HG02759 (cell line): ENCODE data around the gene FLOT1.
A peak's percentile ranks its signal among the peaks of the same experiment; 100 is the strongest.

ENCODE experiments used
- ATAC-seq: cut with Tn5 transposase; IDR thresholded peaks from one replicate; pipeline ENCODE4 v1.9.1; 2021; ENCODE audit warnings: mild to moderate bottlenecking, moderate library complexity; ENCODE audit not compliant: unreplicated experiment

Gene FLOT1, protein sequence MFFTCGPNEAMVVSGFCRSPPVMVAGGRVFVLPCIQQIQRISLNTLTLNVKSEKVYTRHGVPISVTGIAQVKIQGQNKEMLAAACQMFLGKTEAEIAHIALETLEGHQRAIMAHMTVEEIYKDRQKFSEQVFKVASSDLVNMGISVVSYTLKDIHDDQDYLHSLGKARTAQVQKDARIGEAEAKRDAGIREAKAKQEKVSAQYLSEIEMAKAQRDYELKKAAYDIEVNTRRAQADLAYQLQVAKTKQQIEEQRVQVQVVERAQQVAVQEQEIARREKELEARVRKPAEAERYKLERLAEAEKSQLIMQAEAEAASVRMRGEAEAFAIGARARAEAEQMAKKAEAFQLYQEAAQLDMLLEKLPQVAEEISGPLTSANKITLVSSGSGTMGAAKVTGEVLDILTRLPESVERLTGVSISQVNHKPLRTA

DNA sequence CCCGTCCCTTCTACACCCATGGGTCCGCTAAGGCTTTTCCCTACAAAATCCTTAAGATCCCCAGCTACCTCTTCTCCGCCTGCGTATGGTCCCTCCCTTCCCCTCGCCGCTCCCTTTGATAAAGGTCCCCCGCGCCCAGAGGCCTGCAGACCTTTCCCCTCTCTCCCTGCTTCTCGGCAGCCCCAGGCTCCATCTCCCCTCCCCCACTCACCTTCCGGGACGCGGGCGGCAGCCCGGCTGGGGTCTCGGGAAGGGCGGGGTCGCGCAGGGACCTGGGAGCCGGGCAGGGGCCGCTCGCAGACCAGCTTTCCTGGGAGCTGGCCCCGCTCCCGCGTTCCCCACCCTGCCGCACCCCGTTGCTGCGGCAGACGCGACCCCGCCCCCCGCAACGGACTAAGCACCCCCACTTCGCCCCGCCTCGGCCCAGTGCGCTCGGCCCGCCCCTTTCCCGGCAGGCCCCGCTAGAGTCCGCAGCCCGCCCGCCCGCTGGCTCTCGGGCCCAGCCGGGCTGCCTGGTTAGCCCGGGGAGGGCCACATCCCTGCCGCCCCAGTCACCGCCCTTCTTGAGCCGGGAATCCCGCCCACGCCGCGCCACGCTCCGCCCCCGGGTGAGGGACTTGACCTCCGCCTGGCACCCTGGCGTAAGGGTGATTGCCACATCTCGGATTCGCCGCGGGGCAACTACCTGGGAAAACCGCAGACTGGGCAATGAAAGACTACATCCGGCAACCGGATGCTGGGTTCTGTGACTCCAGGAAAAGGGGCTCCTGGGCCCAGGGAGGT is at the start of gene FLOT1:
TSS of gene FLOT1 (minus strand) at position 372 of the 783 bp plus-strand sequence. CDS start 498 bp downstream, outside the sequence.
- ATAC-seq = peak; percentile 84

DNA sequence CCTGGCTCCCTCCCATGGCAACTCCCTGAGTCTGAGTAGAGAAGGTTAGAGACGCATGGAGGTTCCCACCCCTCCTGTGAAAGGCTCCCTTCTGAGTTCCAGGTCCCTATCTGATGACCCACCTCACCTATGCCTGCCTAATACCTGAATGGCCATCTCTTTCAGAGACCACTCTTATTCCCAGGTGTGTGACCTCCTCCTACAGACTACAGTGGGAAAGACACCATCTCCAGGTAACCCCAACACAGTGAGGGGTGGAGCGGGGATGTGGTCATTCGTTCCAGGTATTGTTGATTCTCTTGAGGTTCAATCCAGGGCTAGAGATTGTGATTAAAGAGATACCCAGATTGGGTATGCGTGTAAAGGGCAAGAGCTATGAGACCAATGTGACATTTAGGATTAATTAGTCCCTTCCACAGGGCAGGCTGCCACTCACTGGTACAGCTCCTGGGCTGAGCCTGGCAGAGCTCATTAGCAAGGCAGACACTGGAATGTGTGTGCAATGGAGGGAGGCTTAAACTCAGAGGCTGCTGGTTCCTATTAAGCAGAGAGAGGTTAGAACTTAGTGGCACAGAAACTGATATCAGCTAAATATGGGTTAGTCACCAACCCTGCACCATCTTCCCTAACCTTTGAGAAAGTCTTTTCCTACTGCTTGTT is 48.4 kb upstream of the FLOT1 start:
- ATAC-seq = no peak

DNA sequence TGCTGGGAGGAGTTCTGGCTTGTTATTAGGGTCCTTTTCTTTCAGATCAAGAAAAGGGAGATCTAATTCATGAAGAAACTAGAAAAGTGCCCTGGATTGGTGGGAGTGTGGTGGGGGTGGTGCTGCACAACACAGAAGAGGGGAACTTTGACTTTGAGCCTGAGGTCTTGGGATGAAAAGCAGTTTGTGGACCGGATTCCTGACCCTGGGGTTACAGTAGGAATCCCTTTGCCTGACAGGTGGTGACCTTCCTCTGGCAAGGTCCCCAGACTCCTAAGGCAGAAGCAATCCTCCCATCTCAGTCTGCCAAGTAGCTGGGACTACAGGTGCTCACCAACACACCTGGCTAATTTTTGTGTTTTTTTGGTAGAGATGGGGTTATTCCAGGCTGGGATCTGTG is 47.1 kb upstream of the FLOT1 start:
- no peak for ATAC-seq

DNA sequence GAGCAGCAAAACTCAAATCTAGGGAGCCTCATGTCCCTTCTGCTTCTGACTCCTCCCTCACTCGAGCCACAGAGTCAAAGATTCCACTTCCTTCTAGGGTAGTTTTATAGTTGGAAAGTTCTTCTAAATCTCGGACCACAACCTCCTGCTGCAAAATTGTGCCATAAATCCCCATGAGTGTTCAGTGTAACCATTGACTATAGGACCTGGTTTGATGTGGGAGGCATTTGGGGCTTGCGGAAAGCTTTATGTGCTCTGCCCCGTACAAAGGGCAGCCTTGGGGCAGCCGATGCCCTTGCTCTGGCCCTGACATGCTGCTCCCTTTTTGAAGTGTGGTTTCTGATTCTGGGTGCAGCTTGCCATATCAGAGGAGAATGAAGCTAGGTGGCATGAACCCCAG is 45.5 kb upstream of the FLOT1 start:
- ATAC-seq = no peak

DNA sequence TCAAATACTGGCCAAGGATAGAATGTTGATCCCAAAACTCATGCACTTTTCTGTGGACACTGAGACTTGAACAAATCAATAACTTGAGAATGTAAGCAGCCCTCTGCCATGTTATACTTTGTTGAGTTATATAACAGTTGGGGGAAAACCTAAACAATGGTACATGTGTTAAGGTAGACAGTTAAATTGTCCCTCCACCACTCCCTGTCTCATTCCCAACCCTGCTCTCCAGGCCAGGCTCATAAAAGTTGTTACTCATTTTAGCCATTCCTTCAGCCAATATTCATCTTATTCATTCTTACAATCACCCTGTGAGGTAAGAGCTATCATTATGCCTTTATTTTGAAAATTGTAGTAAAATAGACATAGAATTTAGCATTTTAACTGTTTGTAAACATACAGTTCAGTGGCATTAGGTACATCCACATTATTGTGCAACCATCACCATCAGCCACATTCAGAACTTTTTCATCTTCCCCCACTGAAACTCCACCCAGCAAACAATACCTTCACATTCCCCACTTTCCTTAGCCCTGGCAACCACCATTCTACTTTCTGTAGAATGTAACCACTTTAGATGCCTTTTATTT is 40.0 kb upstream of the FLOT1 start:
- ATAC-seq = no peak

DNA sequence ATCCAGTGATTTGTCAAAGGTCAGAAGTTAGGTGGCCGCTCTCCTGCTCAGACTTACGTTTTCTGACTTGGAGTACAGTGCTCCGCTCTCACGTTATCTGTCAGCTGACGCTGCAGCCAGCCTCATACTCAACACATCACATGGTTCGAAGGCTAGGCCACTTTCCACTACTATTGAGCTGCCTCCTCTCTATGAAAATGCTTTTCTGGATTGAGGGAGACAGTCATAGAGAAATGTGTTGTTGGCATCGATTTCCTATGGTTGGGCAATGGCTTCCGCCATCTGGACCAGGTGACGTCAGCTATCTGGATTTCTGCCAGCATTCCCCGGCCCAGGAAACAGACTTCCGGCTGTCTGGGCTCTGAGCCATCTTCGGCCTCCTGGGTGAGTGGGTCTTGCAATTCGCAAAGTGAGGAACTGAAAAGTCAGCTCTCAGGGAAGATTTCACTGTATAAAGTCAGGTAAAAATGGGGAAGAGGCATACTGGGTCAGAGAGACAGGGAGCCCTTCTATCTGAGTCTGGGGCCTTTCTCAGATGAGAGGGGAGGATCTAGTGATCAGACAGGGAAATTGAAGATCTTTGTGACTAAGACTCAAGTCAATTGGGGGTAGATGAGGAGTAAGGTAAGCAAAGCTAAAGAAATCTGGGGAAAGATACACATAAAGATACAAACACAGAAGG is 39.4 kb upstream of the FLOT1 start:
- ATAC-seq = no peak

DNA sequence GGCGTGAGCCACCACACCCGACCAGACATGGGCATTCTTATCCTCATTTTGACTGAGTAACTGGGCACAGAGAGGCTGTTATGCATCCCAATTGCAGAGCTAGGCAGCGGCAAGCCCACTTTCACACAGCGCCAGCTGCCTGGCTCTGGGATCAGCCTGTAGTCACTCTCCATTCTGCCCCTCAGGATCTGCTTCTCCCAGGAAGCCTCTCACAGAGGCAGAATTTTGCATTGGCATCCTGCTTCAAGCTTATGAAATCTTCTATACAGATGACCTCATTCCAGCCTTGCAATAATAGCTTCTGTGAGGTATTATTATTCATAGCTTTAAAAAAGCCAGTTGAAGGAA is 38.9 kb upstream of the FLOT1 start:
- ATAC-seq = no peak

DNA sequence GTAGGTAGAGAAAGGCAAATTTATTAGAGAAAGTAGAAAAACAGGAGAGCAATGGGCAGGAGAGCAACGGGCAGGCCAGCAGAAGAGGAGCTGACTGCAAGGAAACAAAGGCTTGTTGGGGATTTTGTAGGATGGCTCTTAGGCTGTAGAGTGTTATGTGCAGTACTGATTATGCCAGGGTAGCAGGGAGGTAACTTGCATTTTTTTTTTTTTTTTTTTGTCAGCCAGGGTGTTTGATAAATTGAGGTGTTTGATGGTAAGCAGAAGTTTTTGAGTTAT is 38.1 kb upstream of the FLOT1 start:
- ATAC-seq = no peak

DNA sequence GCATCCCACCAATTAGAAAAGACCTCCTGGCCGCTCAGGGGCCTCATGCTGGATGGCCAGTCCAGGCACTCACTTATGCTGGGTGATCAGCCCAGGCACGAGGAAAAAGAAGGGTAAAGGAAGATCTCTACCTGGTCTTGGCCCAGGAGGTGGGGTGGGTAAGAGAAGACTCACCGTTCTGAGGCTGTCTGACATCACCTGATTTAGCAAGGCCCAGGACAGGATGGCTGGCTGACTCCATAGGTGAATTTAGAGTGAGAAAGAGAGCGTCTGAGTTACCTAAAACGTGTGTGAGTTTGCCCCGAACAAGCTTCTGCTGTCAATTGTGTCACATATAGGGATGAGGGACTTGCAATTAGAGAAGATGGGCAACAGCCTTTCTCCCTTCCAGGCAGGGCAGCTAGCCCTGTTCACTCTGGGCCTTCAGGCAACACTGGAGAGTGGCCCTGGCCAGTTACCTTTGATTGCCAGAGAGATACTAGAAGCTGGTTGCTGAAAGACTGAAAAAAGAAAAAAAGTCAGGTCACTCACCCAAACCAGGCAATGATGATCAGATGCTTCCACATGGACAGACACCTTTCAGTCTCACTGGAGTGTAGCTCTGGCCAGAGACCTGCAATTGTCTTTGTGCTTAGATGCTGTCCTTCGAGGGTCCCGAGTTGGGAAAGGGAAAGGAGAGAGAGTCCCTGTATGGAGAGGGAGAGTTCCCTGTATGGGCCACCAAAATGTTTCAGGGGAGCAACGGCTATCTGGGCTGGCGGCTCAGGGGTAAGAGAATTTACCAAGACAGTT is 37.6 kb upstream of the FLOT1 start:
- ATAC-seq = no peak

DNA sequence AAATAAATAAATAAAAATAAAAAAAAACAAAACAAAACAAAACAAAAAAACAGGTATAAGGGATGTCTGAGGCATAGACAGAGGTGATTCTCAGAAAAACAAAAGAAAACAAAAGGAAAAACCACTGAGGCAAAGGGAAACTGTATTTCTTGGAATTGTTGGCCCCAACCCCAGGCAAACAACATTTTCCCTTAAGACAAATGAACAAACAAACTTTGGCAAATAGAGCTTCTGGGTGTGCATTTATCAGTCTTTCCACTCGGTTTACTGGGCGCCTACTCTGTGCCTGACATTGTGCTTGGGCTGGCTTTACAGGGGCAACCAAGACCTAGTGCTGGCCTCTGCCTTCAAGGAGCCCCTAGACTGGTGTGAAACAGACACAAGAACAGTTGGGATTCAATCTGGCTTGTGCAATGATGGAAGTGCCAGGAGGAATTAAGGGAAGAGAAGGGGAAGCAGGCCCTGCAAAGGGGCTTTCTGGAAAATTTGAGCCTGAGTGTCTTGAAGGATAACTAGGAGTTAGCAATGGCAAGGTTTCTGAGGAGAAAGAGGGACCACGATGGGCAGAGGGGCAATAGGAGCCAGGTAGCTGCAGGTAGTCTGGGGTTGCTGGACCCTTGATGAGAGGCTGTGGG is 35.6 kb upstream of the FLOT1 start:
- no peak for ATAC-seq

DNA sequence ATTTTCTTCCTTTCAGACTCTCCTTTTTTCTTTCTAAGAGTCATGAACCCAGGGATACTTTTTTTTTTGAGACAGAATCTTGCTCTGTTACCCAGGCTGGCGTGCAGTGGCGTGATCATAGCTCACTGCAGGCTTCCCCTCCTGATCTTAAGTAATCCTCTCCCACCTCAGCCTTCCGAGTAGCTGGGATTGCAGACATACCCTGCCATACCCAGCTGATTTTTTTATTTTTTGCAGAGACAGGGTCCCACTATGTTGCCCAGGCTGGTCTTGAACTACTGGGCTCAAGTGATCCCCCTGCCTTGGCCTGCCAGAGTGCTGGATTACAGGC is 34.6 kb upstream of the FLOT1 start:
- no peak for ATAC-seq

DNA sequence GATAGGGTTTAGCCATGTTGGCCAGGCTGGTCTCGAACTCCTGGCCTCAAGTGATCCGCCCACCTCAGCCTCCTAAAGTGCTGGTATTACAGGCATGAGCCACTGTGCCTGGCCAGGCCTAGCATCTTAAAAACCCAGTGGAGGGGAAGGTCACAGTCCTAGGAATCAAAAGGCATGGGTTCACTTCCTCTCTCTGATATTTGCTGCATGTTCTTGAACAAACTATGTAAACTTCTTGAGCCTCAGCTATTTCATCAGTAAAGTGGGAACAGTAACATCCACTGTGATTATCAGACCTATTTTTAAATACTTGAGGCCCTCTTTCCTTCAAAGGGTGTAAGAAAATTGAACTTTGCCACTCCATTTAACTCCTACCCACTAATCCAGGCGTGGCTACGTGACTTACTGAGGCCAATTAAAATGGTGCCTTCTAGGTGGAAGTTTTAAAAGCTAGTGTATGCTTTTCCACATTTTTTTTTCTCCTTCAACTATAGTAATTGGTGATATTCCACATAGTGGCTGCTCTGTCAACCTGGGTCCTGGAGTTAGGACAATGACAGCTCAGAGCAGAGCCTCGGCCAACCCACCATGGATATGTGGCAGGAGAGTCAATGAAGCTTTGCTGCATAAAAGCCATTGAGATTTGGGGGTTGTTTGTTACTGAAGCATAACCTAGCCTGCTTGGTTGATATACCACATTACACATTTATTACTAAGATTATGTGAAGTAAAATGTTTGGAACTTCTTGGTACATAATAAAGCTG is 34.1 kb upstream of the FLOT1 start:
- no peak for ATAC-seq

DNA sequence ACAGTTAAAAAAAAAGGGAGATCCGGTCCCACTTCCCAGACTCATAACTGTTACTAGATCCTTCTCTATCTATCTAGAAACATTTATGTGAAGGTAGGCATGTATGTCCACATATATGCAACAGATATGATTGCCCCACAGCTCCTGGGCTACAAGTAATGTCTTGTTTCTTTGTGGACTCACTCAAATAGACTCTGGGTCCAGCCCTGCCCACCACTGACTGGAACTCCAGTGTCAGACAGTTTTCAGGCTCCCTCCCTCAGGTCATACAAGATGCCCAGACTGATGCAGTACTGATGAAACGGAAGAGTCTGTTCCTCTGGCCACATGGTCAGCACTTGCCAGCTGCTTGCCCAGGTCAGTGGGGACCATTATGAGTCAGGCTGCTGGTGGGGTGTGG is 32.6 kb upstream of the FLOT1 start:
- ATAC-seq = no peak

DNA sequence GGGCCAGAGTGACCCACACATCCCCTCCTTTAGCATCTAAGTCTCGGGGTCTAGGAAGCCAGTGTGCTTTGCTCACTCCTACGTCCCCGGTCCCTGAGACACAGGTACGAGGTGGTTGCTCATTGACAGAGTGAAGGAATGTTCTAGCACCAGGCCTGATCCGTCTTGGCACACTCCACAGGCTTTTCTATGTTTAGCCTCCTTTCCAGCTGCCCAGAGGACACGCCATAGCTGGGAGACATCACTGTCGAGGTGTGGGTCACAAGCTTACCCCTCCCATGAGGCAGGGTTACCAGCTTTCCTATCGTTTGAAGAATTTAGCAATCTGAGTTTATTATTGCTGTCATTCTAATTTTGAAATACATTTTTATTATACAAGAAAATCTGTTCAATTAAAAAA is 32.2 kb upstream of the FLOT1 start:
- ATAC-seq = no peak

DNA sequence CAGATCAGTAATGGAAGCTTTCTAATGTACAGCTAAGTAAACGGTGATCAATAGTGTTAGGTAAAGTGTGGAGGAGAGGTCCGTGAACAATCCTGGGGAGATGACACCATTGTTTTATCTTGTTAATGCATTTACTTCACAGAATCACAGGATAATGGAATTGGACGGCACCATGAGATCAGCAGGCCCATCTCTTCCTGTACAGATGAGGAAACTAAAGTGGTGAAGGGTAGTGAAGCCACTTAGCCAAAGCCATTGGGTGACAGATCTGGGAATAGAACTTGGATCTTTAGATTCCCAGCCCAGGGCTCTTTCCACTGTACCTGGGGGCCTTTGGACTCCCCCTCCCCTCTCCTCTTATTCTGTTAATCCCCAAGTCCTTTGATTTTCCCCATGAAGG is 28.1 kb upstream of the FLOT1 start:
- ATAC-seq = no peak

DNA sequence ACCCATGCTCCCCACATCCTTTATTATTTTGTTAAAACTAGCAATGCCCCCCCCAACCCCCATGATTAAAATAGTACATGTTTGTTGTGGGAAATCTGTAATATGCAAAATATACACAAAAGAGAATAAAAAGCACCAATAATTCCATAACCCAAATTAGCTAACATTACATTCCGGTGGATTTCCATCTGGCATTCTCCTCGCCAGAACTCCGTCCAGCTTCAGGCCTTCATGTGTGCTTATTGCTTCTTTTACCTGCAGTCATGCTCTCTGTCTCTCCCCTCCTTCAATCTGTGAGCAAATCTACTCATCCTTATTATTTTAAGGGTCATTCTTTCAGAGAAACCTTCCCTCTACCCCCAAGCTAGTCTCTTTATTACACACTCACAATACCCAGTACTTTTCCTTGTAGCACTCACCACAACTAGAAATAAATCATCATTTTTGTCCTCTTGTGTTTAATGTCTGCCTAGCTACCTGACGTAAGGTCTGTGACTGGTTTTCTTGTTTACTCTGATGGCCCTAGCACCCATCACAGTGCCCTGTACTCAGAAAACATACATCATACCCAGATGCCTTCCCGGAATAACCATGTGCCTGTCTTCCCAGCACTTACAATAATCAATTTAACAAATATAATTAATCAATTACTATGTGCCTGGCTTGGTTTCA is 27.5 kb upstream of the FLOT1 start:
- no peak for ATAC-seq

DNA sequence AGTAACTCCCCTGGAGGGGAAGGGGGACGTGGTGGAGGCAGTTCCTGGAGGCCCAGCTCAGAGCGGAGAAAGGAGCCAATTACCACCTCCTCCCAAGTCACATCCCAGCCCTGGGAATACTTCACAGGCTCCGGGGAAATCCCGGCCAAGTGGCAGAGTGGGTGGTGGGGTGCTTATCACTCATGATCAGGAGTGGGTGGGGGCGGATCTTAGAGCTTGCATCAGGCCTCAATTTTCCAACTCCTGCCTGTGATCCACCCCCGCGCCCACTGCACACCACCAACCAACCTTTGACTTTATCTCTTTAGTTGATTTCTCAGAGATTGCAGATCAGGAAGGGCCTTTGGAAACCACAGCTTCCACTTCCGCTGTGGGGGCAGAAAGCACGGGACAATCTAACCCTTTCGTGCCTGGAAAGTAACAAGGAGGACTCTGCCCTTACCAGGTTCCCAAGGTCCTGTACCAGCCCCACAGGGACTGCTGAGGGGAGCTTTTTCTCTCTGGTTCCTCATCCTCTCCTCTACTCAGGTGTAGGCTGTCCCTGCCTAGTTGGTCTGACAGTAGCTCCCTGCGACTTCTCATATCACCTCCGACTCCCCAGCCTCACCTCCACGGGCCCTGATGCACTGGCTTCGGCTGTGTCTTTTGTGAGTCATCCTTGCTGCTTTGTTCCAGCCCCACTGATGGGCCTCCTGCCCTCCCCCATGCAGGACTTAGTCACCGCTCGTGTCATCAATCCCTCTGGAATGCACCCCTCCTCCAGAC is 26.8 kb upstream of the FLOT1 start:
- no peak for ATAC-seq

DNA sequence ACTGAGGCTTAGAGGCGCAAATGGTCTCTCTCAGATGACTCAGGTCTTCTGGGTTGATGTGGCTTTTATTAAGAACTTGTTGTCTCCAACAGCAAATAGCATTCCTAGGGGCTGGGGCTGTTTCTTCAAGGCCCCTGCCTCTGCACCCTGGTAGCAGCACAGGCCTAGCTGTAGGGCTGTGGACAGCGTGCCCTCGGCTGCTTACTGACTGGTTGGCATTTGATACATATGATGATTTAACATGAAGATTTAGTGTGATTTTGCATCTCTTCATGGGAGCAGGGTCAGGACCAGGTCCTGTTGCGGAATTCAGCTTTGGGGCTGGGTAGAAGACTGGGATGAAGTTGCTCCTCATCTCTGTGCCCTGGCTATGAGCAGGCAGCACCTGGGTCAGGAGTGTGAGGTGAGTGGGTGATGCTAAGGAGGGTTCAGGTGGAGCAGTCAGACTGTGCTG is 26.2 kb upstream of the FLOT1 start:
- no peak for ATAC-seq
